SK-N-DZ (cell line): ENCODE measurements around the gene RERE.
"Not testable (repeated sequence)": the region's sequence is repeated elsewhere in the genome, so short reads cannot be mapped to it uniquely, and the experiment has no call there.

Experiments used
- DNase-seq: peaks from one replicate; pipeline ENCODE4 v3.0.0-alpha.2; 2015; ENCODE audit warnings: low spot score

RERE gene

DNA sequence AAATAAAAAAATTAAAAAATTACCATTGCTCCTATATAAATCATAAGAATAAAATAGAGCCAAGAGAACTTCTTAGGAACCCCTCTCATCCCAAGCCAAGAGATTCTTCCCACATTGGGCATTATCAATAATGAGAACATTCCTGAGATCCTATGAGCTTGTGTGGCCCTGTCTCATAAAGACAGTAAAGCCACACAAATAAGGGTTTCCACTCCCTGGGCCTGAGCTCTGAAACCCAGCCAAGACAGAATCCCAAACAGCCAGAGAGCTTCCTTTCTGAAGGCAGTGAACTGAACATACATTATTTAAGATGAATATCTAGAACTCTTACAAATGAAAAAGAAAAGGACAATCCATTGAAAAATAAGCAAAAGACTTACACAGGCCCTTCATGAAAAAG, 431.2 kb downstream of the RERE start:
- no peak for DNase-seq

DNA sequence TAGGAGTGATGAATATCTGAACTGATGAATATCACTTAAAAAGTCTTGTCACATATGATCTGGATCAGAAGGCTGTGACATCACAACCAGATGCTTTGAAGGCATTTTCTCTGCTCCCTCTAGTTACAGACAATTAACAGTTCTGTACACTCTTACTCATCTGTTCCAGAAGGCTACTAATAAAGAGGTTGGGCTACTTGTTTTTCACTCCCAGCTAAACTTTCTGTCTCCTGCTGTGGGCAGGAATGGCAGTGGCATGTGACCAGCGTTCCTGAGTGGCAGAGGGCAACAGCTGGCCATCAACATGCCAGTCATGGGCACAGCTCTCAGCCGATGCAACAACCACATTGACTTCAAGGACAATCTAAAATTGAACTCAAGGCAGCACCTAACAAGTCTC, 432.9 kb downstream of the RERE start:
- DNase-seq, result no peak

DNA sequence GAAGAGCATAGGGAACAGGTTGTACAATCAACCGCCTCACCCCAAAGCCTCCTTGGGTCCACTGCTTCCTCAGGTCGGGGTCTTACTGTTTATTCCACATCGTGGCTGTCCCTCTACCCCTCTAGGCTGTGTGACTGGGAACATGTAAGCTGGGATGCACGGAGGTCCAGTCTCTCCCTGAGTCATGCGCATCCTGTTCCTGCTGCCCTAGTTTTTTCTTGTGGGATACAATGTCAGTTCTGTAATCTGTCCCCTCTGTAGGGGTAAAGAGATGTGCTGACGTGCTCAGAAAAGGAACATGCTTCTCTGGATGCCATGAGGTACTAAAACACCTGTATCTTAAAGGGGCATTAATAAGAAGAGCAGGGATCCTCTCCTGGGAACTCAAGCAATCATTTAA, 433.4 kb downstream of the RERE start:
- DNase-seq, result no peak

- DNase-seq, result no peak
These were observed 434.6 kb downstream of the RERE start for GRCh38 chr1:8382608-8383505.

DNA sequence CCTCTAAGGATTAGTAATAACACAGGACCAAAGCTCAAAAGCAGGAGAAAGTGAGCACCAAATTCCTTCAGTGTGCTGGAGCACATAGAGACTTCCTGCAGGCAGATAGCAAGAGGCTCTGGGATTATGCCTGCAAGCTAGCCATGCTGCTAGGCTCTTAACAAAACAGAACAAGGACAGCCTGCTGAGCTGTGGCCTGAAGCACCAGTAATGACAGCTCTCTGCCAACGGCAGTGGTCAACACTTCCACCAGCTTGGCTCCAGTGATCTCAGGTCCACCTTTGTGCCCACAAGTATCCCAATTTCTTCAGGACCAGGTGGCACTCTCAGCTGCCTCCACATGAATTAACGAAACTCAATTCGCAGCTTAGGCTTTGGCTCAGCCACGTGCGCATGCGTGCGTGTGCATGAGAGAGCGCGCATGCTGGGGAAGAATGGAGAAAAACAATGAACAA, 435.4 kb downstream of the RERE start:
- DNase-seq, result no peak

- no peak for DNase-seq
These were observed 435.8 kb downstream of the RERE start for GRCh38 chr1:8381618-8382017.

GRCh38 chr1:8380310-8380709, 437.1 kb downstream of the RERE start:
- not testable (repeated sequence) for DNase-seq

DNA sequence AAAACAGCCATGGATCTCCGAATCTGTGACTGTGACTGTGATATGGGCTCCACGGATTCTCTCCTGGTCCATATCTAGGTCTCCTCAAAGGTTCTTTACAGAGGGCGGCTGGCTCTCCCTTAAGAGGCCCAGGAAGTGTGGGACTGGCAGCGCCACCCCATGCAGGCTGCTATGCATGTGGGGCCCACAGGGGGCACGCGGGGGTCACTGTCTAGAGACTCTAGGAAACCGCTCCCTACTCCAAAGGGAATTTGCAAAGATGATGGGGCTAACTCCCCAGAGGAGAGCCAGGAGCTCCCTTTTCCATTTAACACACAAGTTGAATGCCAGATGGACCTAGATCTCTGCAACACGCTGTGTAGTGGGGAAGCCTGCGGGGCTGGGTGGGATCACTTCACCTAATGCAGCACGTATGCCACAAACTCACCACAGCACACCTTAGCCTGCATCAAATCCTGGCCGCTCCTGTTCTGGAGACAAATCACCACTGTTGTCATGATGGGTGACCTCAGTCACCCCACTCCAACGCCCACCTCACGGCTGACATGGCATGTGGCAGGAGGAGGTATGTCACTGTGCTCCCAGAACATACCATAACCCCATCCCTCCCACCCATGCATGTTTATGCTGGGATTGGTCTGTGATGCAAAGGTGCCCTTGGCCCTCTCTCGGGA, 437.8 kb downstream of the RERE start:
- no peak for DNase-seq

DNA sequence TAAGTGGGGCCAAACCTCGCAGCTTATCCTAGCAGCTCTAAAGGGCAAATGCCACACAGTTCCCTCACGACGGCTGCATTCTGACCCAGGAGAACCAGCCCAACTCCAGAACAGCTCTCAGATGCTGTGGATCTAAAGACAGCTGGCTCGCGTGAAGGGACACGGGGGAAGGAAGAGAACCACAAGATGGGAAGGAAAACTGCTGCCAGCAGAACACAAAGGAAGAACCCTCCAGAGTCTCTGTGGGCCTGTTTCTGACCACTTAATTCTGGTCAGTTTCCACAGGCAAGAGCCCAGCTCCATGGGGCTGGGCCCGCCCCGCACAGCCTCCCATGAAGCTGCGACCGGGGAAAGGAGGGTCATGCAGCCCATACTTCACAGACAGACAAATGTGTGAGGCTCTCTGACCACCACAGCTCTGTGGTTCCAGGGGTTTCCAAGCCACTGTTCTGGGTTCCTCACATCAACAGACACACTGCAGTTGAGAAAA, 438.4 kb downstream of the RERE start:
- no peak for DNase-seq

GRCh38 chr1:8378178-8378577, 439.3 kb downstream of the RERE start:
- DNase-seq, result no peak

DNA sequence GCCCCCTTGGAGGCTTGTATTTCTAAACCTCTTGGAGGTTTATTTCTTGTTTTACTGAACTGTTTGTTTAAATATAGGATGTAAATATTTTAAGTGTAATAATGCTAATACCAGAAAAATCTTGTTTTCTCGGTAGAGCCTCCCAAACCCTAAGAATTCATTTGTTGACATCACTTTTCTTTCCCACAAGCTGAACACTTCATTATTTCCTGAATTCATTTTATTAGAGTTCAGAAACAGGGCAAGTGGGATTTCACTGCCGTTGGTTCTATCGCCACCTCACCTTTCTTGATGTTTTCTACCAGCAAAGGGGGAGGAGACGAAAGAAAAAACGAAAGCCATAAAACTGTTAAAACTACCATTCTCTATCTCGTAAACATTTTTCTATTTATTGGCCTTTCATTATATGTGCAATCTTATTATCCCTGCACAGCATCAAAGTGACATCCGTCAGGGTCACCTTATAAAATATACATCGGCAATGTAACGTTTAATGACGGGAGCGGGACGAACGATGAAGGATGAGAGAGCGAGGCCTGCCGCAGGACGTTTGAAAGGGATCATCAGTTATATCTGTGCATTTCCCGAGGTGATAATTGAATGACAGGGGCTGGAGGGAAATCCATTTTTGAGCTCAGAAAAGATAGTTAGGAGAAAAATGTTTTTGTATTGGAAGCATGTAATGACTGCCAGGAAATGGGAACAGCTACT, 440.0 kb downstream of the RERE start:
- no peak for DNase-seq

- DNase-seq, result no peak
These were observed 441.0 kb downstream of the RERE start for GRCh38 chr1:8376358-8376840.

GRCh38 chr1:8374812-8375211, 442.6 kb downstream of the RERE start:
- no peak for DNase-seq

GRCh38 chr1:8374356-8374755, 443.1 kb downstream of the RERE start:
- no peak for DNase-seq

DNA sequence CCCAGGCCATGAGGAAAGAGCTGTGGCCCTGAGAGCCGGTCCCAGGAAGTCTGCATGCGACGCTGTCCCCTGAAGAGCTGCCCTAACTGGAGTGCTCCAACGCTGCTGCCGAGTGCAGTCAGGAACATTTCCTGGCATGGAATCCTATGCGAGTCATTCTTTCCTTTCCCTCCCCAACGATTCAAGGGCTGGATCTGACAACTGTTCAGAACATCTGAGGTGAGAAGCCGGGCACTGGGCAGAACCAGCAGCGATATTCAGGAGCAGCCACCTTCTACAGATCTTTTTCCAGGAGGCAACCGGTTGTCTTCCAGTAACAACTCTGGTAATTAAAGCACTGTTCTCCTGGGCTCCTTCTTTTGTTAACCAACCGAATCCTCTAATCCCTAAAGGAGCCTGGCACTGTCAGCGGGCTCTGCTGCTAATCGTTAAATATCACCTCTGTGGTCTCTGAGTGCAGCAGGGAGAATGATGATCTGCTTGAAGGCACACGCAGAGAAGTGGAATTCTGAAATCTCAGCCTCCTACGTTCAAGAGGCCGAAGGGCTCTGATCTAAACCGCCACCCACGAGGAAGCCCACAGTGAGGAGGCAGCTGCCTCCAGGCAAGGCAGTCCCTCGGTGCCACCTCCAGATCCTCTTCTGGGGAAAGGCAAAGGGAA, 443.7 kb downstream of the RERE start:
- no peak for DNase-seq

DNA sequence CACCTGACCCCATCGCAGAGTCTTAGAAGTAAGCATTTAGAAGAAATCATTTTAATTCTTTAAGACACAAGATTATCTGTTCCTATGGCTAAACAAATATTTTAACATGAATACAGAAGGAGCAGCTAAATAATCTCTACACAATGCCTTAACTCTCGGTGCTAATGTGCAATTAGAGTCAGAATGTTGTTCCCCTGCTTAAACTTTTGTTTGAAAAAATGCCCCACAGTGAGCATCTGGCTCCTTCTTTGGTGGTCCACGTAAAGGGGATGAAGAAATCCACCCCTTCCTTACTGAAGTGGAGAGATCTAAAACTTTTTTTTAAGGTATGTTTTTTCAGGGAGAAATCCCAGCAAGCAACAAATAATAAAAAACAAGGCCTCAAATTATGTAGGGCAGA, 444.3 kb downstream of the RERE start:
- no peak for DNase-seq

GRCh38 chr1:8371372-8371991, 446.0 kb downstream of the RERE start:
- DNase-seq, result no peak

DNA sequence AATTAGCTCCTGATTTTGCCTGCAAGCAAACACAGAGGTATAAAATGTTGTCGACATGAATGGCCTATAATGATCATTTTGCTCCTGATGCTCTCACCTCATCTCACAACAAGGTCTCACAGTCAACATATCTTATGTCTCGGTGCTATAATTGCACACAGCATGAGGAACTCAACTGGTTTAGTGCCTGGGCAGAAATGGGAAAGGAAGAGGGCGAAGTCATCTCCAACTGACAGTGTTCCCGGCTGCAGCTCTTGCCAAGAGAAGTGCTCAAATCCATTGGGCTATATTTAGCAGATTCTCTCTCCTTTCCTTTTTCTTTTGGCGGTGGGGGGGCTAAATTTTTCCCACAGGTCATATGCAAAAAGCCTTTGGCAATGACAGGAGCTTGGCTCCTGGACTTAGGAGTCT, 446.5 kb downstream of the RERE start:
- no peak for DNase-seq

DNA sequence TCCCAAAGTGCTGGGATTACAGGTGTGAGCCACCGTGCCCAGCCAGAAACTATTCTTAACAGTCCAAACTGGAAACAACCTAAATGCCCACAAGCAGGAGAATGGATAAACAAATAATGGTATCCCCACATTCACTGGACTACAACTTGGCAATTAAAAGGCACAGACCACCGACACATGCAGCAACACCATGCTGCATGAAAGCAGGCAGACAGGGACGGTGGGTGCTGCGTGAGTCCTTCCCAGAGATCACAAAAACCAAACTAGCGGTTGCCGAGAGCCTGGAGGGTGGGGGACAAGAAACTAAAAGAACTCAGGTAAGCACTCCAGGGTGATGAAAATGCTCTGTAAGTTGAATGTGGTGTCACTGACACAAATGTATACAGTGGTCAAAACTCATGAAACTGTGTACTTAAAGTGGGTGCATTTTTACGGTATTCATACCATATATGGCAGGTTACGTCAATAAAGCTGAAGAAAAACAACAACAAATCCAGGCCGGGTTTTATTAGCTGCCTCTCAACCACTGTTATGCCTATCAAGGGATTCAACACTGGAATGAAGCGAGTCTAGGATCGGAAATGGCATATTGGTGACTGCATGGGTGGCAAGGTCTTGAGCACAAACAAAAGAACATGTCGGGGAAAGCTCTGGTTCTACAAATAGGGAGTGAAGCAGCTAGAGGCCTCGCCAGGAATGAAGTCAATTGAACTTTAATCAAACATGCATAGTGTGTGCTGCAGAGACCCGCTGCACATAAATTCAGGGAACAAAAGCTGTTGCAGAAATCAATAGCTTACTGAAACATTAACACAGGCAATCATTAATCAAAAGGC, 447.2 kb downstream of the RERE start:
- DNase-seq, result no peak
